Stimulated activated CD4-positive, alpha-beta T cell treated with anti-CD3 and anti-CD28 coated beads, TNF-alpha, amount 100 ng/mL, for 4 hours (primary cell): Measurements from ENCODE around the gene KCNQ4.

Experiments used
- DNase-seq, 3 experiments: peaks; one replicate each; pipeline ENCODE4 v3.0.0-alpha.2; 2020; ENCODE audit warnings: low read depth in 3 of 3

KCNQ4 gene

GRCh38 chr1:40820251-40820797, 36.7 kb downstream of the KCNQ4 start:
- no peak for DNase-seq

DNA sequence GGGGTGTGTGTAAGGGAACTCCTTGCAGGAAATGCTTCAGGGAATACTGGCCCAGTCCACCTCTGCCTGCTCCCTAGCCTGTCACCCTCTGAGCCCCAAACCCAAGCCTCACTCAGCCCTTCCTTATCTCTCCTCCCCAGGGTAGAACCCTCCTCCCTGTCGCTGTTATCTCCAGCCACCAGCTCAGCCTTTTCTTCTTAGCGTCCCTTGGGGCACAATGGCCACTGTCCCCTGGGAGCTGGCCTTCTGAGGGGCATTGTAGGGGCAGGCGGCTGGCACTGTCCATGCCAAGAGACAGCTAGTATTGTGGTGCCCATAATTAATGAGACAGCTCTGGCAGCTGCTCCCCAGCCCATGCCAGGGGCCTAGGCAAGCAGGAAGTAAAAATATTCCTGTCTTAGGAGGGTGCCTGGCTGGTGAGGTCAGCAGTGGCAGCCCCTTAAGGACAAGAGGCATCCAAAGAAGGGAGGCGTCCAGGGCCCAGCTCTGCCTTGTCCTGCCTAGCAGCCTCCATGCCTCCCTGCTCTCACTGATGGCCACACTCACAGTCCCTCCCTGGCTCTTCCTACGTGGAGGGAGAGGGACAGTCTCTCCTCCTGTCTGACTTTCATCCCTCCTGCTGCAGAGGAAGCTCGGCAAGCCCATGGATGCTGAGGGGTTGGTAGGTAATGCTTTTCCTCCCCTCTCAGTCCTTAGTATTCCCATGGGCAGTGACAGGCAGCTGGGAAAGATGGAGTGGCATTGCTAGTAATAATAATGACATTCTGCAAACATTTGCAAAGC, 37.5 kb downstream of the KCNQ4 start:
- DNase-seq = no peak

DNA sequence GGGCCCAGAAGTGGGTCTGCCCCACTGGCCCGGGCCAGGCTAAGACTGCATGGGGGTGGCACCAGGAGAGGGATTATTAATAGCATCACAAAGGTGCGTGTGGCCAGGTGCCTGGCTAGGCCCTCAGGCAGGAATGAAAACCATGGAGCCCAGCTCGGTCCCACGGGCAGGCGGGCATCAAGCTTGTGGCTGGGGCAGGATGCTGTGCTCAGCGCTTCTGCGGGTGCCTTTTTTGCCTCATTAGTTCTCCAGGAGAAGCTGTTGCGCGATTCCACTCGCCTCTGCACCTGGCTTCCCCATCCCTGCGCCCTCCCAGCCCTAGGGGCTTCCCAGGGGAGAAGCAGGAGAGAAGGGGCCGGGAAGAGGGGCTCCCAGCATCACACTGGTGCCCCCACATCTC, 39.3 kb downstream of the KCNQ4 start:
- no peak for DNase-seq

DNA sequence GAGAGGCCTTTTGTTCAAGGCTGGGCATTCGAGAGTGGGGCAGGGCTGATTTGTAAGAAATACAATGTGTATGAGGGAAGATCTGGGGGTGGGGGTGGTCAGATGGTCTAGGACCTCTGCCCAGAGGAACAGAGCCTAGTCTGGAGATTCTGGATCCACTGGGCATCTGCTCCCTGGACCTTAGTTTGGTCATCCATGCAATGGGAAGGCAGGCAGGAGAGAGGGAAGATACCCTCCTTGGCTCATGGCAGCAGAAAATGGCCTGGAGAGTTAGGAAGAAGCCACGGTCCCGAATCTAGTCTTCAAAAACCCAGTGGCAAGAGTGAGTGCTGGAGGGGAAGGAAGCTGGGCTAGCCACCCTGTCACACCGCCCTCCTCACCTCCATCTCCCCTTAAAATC, 39.8 kb downstream of the KCNQ4 start:
- no peak for DNase-seq

GRCh38 chr1:40823983-40824382, 40.4 kb downstream of the KCNQ4 start:
- no peak for DNase-seq

- DNase-seq = no peak
Measured at GRCh38 chr1:40824591-40825434, 41.2 kb downstream of the KCNQ4 start.

GRCh38 chr1:40825435-40825788, 41.8 kb downstream of the KCNQ4 start:
- no peak for DNase-seq

DNA sequence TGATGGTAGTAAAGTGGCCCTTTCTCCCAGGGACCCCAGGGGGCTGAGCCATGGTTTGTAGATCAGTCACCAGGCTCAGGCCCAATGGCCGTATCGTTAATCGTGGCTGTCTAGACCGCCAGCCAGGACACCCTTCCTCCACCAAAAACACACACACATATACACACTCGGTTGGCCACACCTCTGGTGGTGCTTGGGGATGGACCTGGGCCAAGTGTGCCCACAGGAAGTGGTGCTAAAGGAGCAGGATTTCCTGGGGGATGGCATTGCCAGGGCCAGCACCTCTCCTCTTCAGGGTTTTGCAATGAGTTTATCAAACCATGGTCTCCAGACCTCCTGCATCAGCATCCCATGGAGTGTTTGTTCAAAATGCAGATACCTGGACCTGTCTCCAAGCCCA, 42.4 kb downstream of the KCNQ4 start:
- DNase-seq = no peak

- no peak for DNase-seq
Measured at GRCh38 chr1:40829631-40830245, 46.2 kb downstream of the KCNQ4 start.

DNA sequence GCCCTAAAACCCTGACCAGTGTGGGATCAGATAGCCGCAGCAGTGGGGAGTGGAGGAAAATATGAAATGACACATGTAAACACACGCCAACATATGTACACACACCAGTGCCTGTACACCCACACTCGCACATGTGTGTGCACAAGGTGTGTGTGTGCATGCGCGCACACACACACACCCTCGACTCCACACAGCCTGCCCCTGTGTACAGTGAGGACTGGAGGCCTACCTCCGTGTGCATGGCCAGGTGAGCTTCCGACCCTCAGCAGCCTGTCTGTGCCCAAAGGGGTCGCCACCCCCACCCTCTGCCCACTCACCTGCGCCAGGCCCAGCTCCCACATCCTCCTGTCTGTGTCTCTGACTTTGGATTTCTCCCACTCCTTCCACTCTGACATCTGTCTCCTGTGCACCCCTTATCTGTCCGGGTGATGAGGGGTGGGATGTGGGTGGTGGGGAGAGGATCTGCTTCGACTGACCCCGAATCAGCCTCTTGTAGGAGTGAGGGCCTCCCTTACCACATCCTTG, 46.9 kb downstream of the KCNQ4 start:
- DNase-seq = no peak

- DNase-seq = no peak
Measured at GRCh38 chr1:40831001-40831732, 47.6 kb downstream of the KCNQ4 start.

DNA sequence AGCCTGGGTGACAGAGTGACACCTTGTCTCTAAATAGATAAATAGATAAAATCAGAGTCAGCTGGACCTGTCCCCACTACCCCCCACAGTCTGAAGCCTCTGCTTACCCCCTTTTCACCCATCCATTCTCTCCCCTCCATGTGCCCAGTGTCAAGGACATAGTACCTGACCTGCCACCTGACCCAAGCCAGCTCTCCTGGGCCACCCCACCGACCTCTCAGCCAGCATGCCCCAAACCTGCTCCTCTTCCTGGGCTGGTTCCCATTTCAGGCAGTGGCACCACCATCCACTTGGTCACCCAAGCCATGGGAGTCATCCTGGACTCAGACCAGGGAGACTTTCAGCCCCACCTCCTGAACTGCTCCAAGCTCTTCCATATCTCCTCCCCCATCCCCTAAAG, 50.4 kb downstream of the KCNQ4 start:
- no peak for DNase-seq

- no peak for DNase-seq
Measured at GRCh38 chr1:40834968-40835545, 51.5 kb downstream of the KCNQ4 start.

DNA sequence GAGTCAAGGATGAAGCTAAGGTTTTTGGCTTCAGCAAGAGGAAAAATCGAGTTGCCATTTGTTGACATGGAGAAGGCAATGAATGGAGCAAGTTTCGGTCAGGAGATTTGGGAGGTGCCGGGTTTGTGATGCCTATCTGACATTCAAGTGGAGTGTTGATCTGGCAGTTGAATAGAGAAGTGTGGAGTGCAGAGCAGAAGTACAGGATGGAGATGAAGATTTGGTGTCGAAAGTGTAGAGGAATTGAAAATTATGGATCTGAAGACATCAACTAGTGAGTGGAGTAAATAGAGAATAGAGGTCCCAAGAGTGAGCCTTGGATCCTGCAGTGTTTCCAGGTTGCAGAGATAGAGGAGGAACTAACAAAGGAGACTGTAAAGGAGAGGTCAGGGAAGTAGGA, 52.7 kb downstream of the KCNQ4 start:
- DNase-seq = no peak

DNA sequence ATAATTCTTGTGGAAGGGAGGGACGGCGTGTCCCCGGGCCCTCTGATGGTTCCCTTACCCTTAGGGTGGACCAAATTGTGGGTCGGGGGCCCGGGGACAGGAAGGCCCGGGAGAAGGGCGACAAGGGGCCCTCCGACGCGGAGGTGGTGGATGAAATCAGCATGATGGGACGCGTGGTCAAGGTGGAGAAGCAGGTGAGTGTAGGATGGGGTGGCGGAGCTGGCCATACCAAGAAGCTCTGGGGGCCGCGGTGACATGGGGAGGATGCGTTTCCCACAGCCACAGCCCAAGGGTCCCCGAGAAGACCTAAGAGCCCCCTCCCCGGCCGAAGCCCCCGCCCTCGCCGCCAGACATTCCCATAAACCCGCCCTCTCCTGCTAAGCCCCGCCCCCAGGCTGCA, 54.0 kb downstream of the KCNQ4 start:
- no peak for DNase-seq

DNA sequence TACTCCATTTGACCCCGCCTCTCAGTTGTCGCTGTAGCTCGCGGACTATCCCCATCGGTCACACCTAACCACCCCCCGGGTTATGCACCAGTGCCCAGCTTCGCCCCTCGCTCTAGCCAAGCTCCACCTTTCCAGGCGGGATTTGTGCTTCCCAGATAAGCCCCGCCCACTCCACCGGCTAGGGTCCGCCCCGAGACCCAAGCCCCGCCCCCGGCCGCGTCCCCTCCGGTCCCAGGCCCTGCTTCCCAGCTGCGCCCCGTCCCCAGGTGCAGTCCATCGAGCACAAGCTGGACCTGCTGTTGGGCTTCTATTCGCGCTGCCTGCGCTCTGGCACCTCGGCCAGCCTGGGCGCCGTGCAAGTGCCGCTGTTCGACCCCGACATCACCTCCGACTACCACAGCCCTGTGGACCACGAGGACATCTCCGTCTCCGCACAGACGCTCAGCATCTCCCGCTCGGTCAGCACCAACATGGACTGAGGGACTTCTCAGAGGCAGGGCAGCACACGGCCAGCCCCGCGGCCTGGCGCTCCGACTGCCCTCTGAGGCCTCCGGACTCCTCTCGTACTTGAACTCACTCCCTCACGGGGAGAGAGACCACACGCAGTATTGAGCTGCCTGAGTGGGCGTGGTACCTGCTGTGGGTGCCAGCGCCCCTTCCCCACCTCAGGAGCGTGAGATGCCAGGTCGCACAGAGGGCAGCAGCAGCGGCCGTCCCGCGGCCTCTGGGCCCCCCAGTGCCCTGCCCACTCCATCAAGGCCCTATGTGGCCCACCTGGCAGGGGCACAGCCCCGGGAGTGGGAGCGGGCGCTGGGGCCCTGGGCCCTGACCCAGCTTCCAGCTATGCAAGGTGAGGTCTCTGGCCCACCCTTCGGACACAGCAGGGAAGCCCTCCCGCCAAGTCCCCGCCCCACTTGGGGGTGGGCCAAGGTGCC, 54.7 kb downstream of the KCNQ4 start:
- no peak for DNase-seq

DNA sequence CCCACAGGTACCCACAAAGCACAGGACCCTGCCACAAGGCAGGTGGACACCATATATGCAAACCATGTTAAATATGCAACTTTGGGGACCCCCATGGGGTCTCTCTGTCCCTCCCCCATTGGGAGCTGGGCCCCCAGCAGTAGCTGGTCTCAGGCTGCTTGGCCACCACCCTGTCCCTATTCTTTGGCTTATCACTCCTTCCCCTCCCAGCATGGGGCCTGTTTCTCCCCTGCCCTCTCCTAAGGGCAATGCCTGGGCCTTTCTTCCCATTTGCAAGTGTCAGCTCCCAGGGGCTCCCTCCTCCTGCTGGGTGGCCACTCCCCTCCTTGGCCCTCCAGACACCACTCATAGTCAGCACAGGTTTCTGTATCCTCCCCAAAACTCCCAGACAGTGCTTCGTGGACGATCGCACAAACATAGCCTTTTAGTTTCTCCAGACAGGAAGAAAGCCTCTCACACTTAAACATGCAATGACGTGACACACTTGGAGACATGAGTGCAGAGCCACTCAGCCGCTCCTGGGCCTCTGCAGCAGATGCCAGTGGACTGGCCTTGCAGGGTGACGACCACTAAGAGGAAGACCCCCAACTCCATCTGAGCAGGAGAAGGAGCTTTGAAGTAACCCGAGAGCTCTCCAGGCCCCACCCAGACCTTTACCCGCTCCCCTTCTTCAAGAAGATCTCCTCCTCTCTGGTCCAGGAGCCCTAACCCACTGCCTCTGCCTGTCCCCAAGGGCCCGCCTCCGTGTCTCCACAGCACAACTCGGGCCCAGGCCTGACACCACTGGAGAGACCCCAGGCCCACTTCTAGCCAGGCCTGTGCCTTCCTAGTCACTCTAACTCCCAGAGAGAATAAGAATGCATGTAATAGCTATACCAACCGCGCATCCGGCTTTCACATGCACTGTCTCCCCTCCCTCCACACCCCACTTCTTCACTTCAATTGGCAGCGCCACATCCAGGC, 55.7 kb downstream of the KCNQ4 start:
- no peak for DNase-seq

- no peak for DNase-seq
Measured at GRCh38 chr1:40839943-40840335, 56.4 kb downstream of the KCNQ4 start.
